Activated naive CD8-positive, alpha-beta T cell treated with anti-CD3 and anti-CD28 coated beads, Interleukin-2, amount 10 ng/mL, durations not matched to agents 7 days and 5 days (primary cell): ENCODE data around the gene DCTN5. TPM values are rescaled to one million over a fixed set of nuclear protein-coding genes. Genes with fewer than 3 reads are reported as not detected.
"Not testable (repeated sequence)": the region's sequence is repeated elsewhere in the genome, so short reads cannot be mapped to it uniquely, and the experiment has no call there.

Experiments
- ATAC-seq: fragments of 150-1000 bp; cut with Tn5 transposase; one replicate; pipeline ENCODE4 v1.10.0; 2021; ENCODE audit warnings: low read depth, moderate library complexity
- POLR2A ChIA-PET: fragments of 350-600 bp; sonication (Branson Sonifier 250); formaldehyde crosslinking; loops from one replicate; lab custom pipeline; 2021; ENCODE audit warnings: antibody characterized with exemption; lab: Charles Lee
- DNase-seq: peaks from one replicate; pipeline ENCODE4 v3.0.0; 2021
- H3K27ac Mint-ChIP-seq: one replicate; pipeline ENCODE4 v1.8.0; 2022; ENCODE audit warnings: mild to moderate bottlenecking, mixed read lengths
- H3K27me3 Mint-ChIP-seq: one replicate; pipeline ENCODE4 v1.8.0; 2022; ENCODE audit warnings: mild to moderate bottlenecking, moderate library complexity, mixed read lengths
- H3K36me3 Mint-ChIP-seq: one replicate; pipeline ENCODE4 v1.8.0; 2021; ENCODE audit warnings: mild to moderate bottlenecking, mixed read lengths
- H3K4me1 Mint-ChIP-seq: one replicate; pipeline ENCODE4 v1.8.0; 2021; ENCODE audit warnings: mixed read lengths
- H3K4me3 Mint-ChIP-seq: one replicate; pipeline ENCODE4 v1.8.0; 2022; ENCODE audit warnings: mild to moderate bottlenecking, moderate library complexity, mixed read lengths
- H3K9me3 Mint-ChIP-seq: one replicate; pipeline ENCODE4 v1.8.0; 2021; ENCODE audit warnings: mixed read lengths
- total RNA-seq, 2 experiments: library from RNA; stranded (reverse); gene quantifications; one replicate each; pipeline ENCODE4 v1.2.3, GENCODE V29; 2021

Gene DCTN5
- 10 to 100 TPM; 83.9 to 89.3 TPM for total RNA-seq

DNA sequence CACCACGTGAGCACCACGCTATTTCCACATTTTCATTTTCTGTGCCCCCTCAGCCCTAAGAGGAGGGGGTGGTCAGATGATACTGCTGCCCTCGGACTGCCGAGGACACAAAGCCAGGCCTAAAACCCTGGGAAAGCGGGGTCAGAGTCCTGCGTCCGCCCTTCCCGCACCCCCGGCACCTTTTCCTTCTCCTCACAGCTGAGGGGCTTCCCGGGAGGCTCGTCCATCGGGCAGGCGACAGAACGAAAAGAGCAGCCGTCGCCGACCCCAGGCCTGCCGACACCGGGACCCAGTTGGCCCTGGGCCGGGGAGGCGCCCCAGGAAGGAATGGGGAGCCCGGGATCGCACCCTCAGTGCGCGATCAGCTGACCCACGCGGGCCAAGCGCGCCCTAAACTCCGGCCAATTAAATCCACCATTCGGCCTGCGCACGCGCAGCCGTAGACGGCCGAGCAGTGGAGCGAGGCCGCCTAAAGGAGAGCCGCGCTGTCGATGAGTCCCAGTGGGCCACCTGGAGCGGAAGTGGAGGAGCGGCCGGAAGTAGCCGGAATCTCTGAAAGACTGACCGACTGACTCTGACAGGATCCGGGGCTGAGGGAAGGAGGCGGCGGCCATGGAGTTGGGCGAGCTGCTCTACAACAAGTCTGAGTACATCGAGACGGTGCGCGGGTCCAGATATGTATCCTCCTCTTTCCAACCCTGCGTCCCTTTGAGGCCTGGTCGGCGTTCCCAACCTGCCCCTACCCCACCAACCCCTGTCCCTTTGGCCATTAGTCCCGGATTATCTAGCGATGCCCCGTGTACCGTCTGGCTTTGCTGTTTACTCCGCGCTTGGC lies at the start of gene DCTN5, which contains the start of gene PALB2:
Gene DCTN5, plus strand, starts transcription at position 536 of the 835 bp plus-strand sequence. Its CDS starts 77 bp downstream, at position 613.
Gene PALB2, minus strand, starts transcription at position 380 of the 835 bp plus-strand sequence. Its CDS starts 153 bp downstream, at position 227.
- Mint-ChIP-seq H3K27ac (peak within 1 kb of the TSS; percentile 98), H3K9me3 (no peaks in the 10 kb centered on the region), H3K36me3 (peaks cover 19% of the 10 kb centered on the region), H3K4me1 (peaks cover 20% of the 10 kb centered on the region), H3K27me3 (no peaks in the 10 kb centered on the region), H3K4me3 (peak within 1 kb of the TSS; percentile 99)
- DNase-seq (peak; percentile 86), ATAC-seq (peak; percentile 99)
- POLR2A ChIA-PET, result interaction anchor here (1.0 to 2.3 kb wide), 6 partner anchors 22 to 126 kb away, joined by 3 to 21 read pairs (median 4); partner anchors contain the start of genes NDUFAB1 and PLK1

GRCh38 chr16:23594186-23594585 lies 47.1 kb upstream of the DCTN5 start:
- Mint-ChIP-seq H3K4me1 (peaks cover 20% of the 10 kb centered on the region), H3K27me3 (no peaks in the 10 kb centered on the region)
- POLR2A ChIA-PET, result no interaction called here

DNA sequence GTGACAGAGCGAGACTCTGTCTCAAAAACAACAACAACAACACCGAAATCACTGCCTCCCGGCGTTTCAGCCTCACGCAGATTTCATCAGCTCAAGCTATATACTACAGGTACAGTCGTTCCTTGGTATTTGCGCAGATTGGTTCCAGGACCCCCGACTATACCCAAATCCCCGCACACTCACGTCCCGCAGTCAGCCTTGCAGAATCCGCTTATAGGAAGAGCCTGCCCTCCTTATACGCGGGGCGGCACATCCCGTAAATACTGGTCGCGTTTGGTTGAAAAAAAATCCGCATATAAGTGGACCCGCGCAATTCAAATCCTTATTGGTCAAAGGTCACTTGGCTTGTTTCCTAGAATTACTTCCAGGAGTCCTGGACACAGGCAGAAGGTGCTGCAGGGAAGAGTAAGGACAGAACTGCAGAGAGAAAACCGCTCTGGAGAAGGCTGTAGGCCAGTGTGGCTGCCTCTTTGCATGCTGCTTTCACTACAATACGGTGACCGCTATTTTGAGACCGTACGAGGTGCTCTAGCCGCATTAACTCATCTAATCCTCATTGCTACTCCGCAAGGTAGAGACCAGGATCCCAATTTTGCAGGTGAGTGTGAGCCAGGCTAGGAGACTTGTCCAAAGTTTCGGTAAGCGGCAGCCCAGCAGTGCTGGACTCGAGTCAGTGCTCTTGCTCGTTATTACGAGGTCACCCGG lies 45.9 kb upstream of the DCTN5 start:
- peaks cover 18% of the 10 kb centered on the region for H3K36me3 Mint-ChIP-seq
- DNase-seq (no peak), ATAC-seq (no peak)
- no peaks in the 10 kb centered on the region for H3K9me3 Mint-ChIP-seq
- peaks cover 20% of the 10 kb centered on the region for H3K4me1 Mint-ChIP-seq
- H3K27ac Mint-ChIP-seq, result peak overlapping the region; percentile 57
- POLR2A ChIA-PET, result interaction anchor here (1.0 kb wide), 1 partner anchor 39 kb away, joined by 3 read pairs; no protein-coding TSS in a partner anchor
- H3K4me3 Mint-ChIP-seq, result peak overlapping the region; percentile 84
- H3K27me3 Mint-ChIP-seq, result no peaks in the 10 kb centered on the region

More at GRCh38 chr16:23594186-23594585, 47.1 kb upstream of the DCTN5 start:
- DNase-seq (no peak), ATAC-seq (no peak)
- Mint-ChIP-seq H3K36me3 (peaks cover 23% of the 10 kb centered on the region), H3K9me3 (no peaks in the 10 kb centered on the region), H3K27ac (no peak overlapping the region), H3K4me3 (no peak overlapping the region)

DNA sequence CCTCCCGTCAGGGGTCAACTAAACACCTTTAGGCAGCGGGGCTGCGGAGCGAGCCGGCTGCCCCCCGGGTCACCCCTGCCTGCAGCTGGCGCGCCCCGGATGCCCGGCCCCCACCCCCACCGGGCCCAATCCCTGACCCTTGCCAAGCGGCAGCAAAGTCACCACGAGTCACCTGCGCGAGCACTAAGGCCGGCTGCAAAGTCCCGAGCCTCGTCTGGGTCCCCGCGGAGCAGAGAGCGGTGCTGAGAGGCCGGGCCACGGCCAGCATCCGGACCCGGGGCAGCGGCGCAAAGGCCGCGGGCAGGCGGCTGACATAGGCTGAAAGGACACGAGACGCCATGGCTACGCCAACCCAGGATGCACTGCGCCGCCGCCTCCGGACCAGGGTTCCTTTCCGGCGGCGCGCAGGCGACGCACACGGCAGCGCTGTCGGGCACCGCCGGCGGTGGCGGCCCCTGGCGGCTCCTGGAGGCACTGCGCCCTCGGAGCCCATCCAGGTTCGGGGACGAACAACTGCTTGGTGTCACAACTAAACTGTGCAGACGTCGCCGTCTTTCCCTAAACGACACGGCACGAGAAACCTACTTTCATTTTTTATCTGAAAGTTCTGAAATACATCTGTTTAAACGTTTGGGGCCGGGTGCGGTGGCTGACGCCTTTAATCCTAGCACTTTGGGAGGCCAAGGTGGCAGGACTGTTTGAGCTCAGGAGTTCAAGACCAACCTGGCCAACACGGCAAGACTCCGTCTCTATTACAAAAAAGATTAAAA lies 45.1 kb upstream of the DCTN5 start, which contains the start of gene NDUFAB1:
Gene NDUFAB1, minus strand, starts transcription at position 366 of the 770 bp plus-strand sequence. Its CDS starts 26 bp downstream, at position 340.
- Mint-ChIP-seq H3K4me1 (peaks cover 20% of the 10 kb centered on the region), H3K9me3 (no peaks in the 10 kb centered on the region), H3K36me3 (peaks cover 15% of the 10 kb centered on the region), H3K27me3 (no peaks in the 10 kb centered on the region), H3K4me3 (peak within 1 kb of the TSS; percentile 84), H3K27ac (peak within 1 kb of the TSS; percentile 79)
- DNase-seq (peak; percentile 97), ATAC-seq (peak; percentile 96)
- POLR2A ChIA-PET, result interaction anchor here (0.7 to 1.9 kb wide), 3 partner anchors 37 to 45 kb away, joined by 3 to 9 read pairs (median 4); partner anchors contain the start of genes DCTN5, EARS2, PALB2 and UBFD1

GRCh38 chr16:23597003-23597756 lies 44.1 kb upstream of the DCTN5 start:
- peak overlapping the region; percentile 54 for H3K27ac Mint-ChIP-seq

GRCh38 chr16:23607726-23608125 lies 33.5 kb upstream of the DCTN5 start:
- H3K36me3 Mint-ChIP-seq, result peaks cover 15% of the 10 kb centered on the region
- POLR2A ChIA-PET, result interaction anchor here (0.6 kb wide), 1 partner anchor 23 kb away, joined by 3 read pairs; no protein-coding TSS in a partner anchor
- no peak overlapping the region for H3K27ac Mint-ChIP-seq
- ATAC-seq (no peak), DNase-seq (no peak)
- H3K27me3 Mint-ChIP-seq, result no peaks in the 10 kb centered on the region
- no peak overlapping the region for H3K4me3 Mint-ChIP-seq
- no peaks in the 10 kb centered on the region for H3K4me1 Mint-ChIP-seq
- H3K9me3 Mint-ChIP-seq, result no peaks in the 10 kb centered on the region

More at GRCh38 chr16:23597003-23597756, 44.1 kb upstream of the DCTN5 start:
- Mint-ChIP-seq H3K9me3 (no peaks in the 10 kb centered on the region), H3K27me3 (no peaks in the 10 kb centered on the region), H3K36me3 (peaks cover 6% of the 10 kb centered on the region), H3K4me3 (peak overlapping the region; percentile 43), H3K4me1 (peaks cover 17% of the 10 kb centered on the region)
- POLR2A ChIA-PET, result interaction anchor here (0.7 to 1.9 kb wide), 3 partner anchors 38 to 44 kb away, joined by 3 to 9 read pairs (median 4); partner anchors contain the start of genes DCTN5, EARS2, PALB2 and UBFD1
- DNase-seq (peak; percentile 32), ATAC-seq (no peak)

DNA sequence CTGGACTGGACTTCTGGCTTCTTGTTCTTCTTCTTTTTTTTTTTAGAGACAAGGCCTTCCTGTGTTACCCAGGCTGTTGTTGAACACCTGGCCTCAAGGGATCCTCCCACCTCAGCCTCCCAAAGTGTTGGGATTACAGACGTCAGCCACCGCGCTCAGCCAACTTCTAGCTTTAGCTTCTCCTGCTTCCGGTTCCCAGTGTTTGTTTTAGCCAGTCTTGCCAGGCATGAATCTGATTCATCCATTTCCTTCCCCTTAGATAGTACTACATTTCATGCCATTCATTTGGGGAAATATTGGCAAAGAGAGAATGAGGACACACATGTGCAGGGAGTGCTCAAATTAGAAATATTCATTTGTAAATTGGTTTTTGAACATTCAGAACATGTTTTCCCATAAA lies 33.1 kb upstream of the DCTN5 start:
- Mint-ChIP-seq H3K27me3 (no peaks in the 10 kb centered on the region), H3K4me1 (no peaks in the 10 kb centered on the region), H3K9me3 (no peaks in the 10 kb centered on the region), H3K27ac (no peak overlapping the region), H3K4me3 (no peak overlapping the region), H3K36me3 (peaks cover 15% of the 10 kb centered on the region)
- POLR2A ChIA-PET, result no interaction called here
- ATAC-seq (no peak), DNase-seq (no peak)

- H3K4me3 Mint-ChIP-seq, result no peak overlapping the region
- H3K27me3 Mint-ChIP-seq, result no peaks in the 10 kb centered on the region
- POLR2A ChIA-PET, result no interaction called here
- ATAC-seq (no peak), DNase-seq (no peak)
- no peak overlapping the region for H3K27ac Mint-ChIP-seq
- H3K4me1 Mint-ChIP-seq, result no peaks in the 10 kb centered on the region
- peaks cover 15% of the 10 kb centered on the region for H3K36me3 Mint-ChIP-seq
- H3K9me3 Mint-ChIP-seq, result no peaks in the 10 kb centered on the region
Observed at GRCh38 chr16:23609929-23610328, 31.3 kb upstream of the DCTN5 start.

- POLR2A ChIA-PET, result interaction anchor here (0.6 kb wide), 1 partner anchor 90 kb away, joined by 3 read pairs; no protein-coding TSS in a partner anchor
- not testable (repeated sequence) for H3K27me3 Mint-ChIP-seq, H3K27ac Mint-ChIP-seq, ATAC-seq, DNase-seq, H3K9me3 Mint-ChIP-seq, H3K4me1 Mint-ChIP-seq, H3K4me3 Mint-ChIP-seq
- H3K36me3 Mint-ChIP-seq, result peaks cover 14% of the 10 kb centered on the region
Observed at GRCh38 chr16:23610905-23611304, 30.4 kb upstream of the DCTN5 start.

DNA sequence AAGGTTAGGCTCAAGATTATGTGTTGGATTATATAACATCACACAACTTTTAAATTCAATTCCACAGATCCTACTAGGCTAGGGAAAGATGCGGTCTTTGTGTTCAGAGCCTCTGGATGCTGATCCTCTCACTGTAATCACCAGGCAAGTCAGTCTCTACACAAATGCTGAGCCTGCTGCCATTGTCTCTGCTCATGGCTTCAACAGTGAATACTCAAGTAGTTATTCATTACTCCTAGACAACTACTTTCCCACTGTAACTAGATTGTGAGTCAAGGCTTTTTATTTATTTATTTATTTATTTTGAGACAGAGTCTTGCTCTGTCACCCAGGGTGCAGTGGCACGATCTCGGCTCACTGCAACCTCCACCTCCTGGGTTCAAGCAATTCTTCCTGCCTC lies 29.3 kb upstream of the DCTN5 start:
- DNase-seq (no peak), ATAC-seq (no peak)
- H3K9me3 Mint-ChIP-seq, result no peaks in the 10 kb centered on the region
- peaks cover 16% of the 10 kb centered on the region for H3K36me3 Mint-ChIP-seq
- H3K4me1 Mint-ChIP-seq, result peaks cover under 1% of the 10 kb centered on the region
- H3K27me3 Mint-ChIP-seq, result no peaks in the 10 kb centered on the region
- POLR2A ChIA-PET, result no interaction called here
- no peak overlapping the region for H3K27ac Mint-ChIP-seq
- no peak overlapping the region for H3K4me3 Mint-ChIP-seq

DNA sequence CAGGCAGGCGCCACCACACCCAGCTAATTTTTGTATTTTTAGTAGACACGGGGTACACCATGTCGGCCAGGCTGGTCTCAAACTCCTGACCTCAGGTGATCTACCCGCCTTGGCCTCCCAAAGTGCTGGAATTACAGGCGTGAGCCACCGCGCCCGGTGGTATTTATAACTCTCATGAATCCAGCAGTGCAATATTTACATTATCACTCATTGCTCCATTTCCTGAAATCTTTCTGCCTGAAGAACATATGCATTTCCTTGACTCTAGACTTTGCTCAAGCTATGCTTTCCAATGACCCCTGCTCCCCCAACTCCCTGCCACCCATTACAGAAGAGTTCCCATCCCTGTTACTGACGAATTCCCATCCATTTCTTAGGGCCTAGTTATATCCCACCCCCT lies 25.5 kb upstream of the DCTN5 start:
- Mint-ChIP-seq H3K4me1 (peaks cover 4% of the 10 kb centered on the region), H3K27me3 (no peaks in the 10 kb centered on the region), H3K9me3 (no peaks in the 10 kb centered on the region), H3K4me3 (no peak overlapping the region), H3K27ac (no peak overlapping the region), H3K36me3 (peaks cover 20% of the 10 kb centered on the region)
- POLR2A ChIA-PET, result no interaction called here
- ATAC-seq (no peak), DNase-seq (no peak)

GRCh38 chr16:23624092-23624491 lies 17.2 kb upstream of the DCTN5 start:
- H3K36me3 Mint-ChIP-seq, result peaks cover 19% of the 10 kb centered on the region
- H3K4me1 Mint-ChIP-seq, result no peaks in the 10 kb centered on the region
- POLR2A ChIA-PET, result no interaction called here
- ATAC-seq (no peak), DNase-seq (no peak)
- H3K27me3 Mint-ChIP-seq, result no peaks in the 10 kb centered on the region
- H3K4me3 Mint-ChIP-seq, result no peak overlapping the region
- no peaks in the 10 kb centered on the region for H3K9me3 Mint-ChIP-seq
- no peak overlapping the region for H3K27ac Mint-ChIP-seq
